GM12864 (cell line): ENCODE results near the gene ZFAND3.

Source experiments
- DNase-seq: peaks from one replicate; pipeline ENCODE4 v3.0.0-alpha.2; 2011; ENCODE audit warnings: low read depth
- H3K4me3 ChIP-seq: 2 replicates; pipeline ENCODE4 v1.5.1; 2011; ENCODE audit warnings: mild to moderate bottlenecking, low read depth, low read length, control low read depth
- CTCF ChIP-seq: IDR thresholded peaks from 2 replicates; pipeline ENCODE4 v1.5.1; 2011; ENCODE audit warnings: low read depth, mild to moderate bottlenecking, moderate library complexity, low read length, control low read depth, inconsistent platforms; ENCODE audit errors: missing control alignments

Gene ZFAND3

GRCh38 chr6:37868447-37868825, 48.9 kb downstream of the ZFAND3 start:
- H3K4me3 ChIP-seq, result no peak overlapping the region
- TF ChIP-seq CTCF, result no peak

GRCh38 chr6:37871616-37872372, 52.3 kb downstream of the ZFAND3 start:
- TF ChIP-seq CTCF, result no peak
- no peak for DNase-seq
- H3K4me3 ChIP-seq, result no peak overlapping the region

More at GRCh38 chr6:37868447-37868825, 48.9 kb downstream of the ZFAND3 start:
- DNase-seq, result no peak

GRCh38 chr6:37872373-37872745, 52.8 kb downstream of the ZFAND3 start:
- no peak overlapping the region for H3K4me3 ChIP-seq
- DNase-seq, result no peak
- TF ChIP-seq CTCF, result no peak

- no peak overlapping the region for H3K4me3 ChIP-seq
- no peak for DNase-seq
- no peak for TF ChIP-seq CTCF
Measured at GRCh38 chr6:37874726-37875125, 55.2 kb downstream of the ZFAND3 start.

- no peak for DNase-seq
- TF ChIP-seq CTCF, result no peak
- H3K4me3 ChIP-seq, result no peak overlapping the region
Measured at GRCh38 chr6:37875561-37876309, 56.2 kb downstream of the ZFAND3 start.

- no peak for DNase-seq
- no peak for TF ChIP-seq CTCF
- no peak overlapping the region for H3K4me3 ChIP-seq
Measured at GRCh38 chr6:37876843-37877242, 57.3 kb downstream of the ZFAND3 start.
